Peyer's patch (tissue), 4 donors: ENCODE measurements around the gene STAM.

Experiments used
- CTCF ChIP-seq, 6 experiments: fragments of 450-650 bp in 4 of 6; fragments of 200-600 bp in 2 of 6; sonication (generic) in 1 of 6; IDR thresholded peaks; one replicate each; pipeline ENCODE4 v1.5.1; 2017 to 2019; ENCODE audit warnings: antibody characterized with exemption in 6 of 6, mild to moderate bottlenecking in 3 of 6, moderate library complexity in 1 of 6
- POLR2A ChIP-seq, 2 donors: fragments of 450-650 bp; IDR thresholded peaks; one replicate each; pipeline ENCODE4 v1.5.1; 2017; ENCODE audit warnings: antibody characterized with exemption in 2 of 2, mild to moderate bottlenecking in 2 of 2, moderate library complexity in 2 of 2

DNA sequence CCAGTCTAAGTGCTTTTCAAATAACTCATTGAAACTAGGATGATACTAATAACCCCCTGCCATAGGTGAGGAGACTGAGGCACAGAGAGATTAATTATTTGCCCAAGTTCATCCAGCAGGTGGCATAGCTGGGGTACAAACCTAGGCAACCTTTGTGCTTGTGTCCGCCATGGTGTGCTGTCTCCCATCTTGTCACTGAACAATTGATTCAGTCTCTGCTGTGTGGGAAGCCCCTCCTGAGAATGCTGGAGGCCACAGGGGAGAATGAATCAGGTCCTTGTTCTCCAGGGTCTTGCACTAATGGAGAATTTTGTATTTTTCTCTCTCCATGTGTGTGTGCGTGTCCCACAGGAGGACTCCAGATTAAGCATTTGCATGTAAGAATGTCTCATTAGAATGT lies 92.3 kb downstream of the STAM start:
- peak in 3 of 6 experiments; percentile 7 to 18 (median 16) for TF ChIP-seq CTCF (IDR thresholded peaks at IDR 0.05)
- TF ChIP-seq POLR2A (IDR thresholded peaks at IDR 0.05): no peak
